ENCODE measurements around the gene SPATA31D4.
"Not testable (repeated sequence)": the region's sequence is repeated elsewhere in the genome, so short reads cannot be mapped to it uniquely, and the experiment has no call there.

Gene SPATA31D4

DNA sequence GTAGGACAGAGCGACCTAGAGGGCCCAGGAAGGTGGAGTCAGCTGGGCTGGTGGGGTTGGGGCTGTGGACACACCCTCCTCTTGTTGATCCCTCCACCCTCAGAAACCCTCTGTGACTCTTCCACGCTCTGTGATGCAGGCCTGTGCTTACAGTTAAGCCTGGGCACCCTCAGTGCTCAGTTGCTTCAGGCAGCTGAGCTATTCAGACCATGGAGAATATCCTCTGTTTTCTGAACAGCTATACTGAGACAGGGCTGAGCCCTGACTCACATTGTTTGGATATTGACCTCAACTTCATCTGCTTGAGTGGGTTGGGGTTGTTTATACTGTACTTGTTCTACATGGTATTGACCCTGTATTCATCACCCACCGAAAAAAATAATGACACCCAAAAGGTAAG lies at the start of gene SPATA31D4:
Gene SPATA31D4 (plus strand): TSS at position 124 of the 400 bp plus-strand sequence. CDS start 86 bp downstream, at position 210.
- not testable (repeated sequence) for DNase-seq

DNA sequence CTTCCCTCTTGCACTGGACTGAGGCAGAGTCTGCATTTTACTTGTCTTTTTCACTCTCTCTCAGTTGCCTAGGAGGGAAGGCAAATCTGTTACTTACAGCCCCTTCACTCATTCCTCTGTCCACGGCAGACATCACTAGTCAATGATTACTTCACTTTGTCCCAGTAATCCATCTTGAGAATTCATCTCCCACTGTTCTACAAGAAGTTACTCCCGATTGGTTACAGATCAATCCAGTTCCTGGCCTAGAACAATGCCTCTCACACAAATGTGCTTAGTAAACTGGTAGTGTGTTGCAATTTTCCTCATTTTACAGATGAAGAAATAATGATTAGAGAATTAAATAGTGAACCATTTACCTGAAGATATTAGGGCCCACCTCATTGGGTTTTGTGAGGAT lies 49.7 kb upstream of the SPATA31D4 start:
- DNase-seq: no peak

DNA sequence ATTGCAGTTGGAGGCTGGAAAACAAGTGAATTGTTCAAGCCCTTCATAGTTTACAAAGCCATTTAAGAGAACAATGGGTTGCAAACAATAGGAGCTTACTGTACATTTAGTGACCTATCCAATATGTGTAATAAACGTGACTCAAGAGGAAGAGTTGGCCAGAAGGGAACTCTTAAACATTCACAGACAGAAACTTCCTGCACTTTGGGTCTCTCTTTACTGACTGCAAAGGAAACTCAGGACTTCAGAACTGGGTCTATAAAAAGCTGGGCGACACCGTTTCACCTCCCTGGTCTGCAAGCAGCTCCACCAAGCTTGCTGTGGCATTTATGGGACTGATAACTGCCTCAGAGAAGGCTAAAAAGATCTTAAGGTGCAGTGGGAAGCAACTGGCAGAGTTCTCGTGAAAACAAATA lies 48.7 kb upstream of the SPATA31D4 start:
- DNase-seq: no peak

DNA sequence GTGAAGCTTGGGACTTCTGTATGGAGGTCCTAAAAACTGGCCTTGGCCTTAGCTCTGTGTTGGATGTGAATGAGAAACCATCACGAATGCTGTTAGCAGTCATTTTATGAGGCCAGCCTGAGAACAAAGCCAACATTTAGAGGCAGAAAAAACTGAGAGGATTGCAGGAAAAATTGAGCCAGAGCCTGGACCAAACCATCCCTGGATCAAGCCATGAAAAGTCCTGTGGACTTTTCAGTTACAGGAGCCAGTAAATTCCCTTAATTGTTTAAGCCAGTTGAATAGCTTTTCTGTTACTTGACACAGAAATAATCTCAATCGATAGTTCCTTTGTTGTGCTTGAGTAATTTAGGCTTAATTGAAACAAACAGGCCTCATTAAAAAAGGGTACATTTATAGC lies 42.6 kb upstream of the SPATA31D4 start:
- DNase-seq: no peak

DNA sequence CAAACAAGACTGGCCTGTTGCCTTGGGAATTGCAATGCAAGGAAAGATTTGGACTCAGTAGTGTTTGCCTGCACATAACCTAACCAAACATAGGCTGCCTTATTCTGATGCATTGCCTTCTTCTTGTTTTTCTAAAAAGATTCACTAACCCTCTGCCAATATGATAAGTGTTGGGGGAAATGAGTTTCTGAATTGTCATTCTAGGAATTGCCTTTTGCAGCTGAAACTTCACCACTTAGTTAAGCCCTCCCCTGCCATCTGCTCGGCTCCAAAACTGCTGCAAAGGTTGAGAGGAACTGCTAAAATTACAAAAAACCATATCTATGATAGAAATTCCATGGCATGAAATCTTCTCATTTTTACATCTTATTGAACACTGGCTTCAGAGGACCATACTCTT lies 41.6 kb upstream of the SPATA31D4 start:
- DNase-seq: no peak

DNA sequence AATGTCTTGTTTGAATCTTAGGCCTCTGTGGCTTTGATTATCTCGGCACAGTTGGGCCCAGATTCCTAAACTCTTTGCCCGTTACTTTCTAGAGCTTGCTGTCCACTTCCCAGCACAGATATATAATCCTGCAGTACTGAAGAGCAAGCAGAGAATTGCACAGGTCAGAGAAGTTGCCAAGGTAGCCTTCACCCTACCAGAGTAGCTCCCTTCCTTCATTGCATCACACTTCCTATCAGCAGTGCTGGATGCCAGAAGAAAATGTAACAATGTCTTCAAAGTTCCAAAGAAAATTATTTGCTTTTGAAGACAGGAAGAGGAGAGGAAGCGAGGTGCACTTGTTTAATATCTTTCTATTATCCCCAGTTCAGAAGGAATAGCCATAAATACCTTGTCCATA lies 38.1 kb upstream of the SPATA31D4 start:
- DNase-seq: no peak

DNA sequence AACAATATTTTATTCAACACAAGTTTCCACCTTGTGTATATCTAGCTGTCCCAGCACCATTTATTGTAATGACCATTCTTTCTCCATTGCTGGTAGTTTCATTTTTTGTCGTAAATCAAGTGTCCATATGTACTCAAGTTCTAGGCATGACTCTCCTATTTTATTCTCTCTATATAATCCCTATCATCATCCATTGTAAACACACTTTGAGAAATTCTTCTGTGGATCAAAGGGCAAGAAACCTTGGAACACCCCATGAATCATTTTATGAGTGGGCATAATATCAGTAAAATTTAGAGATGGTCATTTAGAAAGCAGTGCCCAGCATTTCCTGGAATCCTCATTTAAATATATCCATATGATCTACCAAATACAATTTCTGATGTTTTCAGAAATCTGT lies 35.8 kb upstream of the SPATA31D4 start:
- DNase-seq: no peak

DNA sequence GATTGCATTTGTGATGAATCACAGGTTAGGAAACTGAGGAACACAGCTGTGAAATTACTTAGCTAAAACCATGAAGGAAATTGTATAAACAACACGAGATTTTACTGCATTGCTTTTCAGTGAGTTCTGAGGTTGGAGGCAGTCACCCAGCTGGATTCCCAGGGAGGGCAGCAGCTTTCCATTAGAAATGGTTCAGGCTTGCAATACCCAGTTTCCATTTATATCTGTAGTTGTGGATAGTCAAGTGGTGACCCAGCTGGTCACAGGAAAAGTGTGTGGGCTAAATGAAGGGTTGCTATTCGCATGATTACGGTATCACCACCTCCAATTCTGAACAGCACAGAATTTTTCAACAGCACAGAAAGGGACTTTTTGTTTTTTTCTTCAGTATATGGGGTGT lies 34.3 kb upstream of the SPATA31D4 start:
- DNase-seq: no peak

DNA sequence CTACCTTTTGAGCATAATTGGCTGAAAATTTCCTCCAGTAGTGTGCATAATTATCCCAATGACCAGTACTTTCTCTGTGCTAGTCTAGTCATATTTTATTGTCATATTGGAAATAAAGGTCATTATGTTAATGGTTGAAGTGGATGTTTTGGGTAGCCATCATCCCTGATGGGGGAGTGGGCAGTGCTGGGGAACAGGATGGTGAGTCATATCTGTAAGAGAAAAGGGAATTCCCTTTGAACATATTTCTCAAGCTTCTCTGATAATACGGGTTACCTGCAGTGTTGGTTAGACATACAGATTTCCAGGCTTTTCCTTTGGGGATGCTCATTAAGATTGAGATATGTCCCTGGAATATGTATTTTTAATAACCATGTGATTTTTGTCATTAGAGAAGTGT lies 33.3 kb upstream of the SPATA31D4 start:
- DNase-seq: no peak

DNA sequence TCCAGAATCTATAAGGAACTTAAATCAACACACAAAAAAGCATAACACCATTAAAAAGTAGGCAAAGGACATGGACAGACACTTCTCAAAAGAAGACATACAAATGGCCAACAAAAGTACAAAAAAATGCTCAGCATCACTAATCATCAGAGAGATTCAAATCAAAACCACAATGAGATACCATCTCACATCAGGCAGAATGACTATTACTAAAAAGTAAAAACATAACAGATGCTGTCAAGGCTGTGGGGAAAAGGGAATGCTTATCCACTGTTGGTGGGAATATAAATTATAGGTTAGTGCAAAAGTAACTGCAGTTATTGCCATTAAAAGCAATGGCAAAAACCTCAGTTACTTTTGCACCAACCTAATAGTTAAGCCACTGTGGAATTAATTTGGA lies 32.2 kb upstream of the SPATA31D4 start:
- DNase-seq: no peak

DNA sequence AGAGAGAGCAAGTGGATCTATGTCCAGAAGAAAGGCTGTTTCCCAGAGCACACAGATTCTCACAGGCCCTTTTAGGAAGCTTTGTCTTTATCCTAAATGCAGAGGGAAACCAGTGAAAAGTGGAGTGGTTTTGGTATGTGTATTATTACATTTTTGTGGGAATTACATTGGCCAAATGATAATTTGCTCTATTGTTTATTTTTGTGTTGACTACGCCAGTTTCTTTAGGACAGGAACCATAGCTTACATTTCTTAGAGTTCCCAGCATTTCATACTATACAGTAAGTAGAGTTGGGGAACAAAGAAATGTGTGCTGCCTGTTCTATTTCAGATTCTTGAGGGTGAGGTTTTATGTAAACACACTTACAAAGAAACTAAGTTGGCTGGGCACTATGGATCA lies 29.4 kb upstream of the SPATA31D4 start:
- DNase-seq: no peak

DNA sequence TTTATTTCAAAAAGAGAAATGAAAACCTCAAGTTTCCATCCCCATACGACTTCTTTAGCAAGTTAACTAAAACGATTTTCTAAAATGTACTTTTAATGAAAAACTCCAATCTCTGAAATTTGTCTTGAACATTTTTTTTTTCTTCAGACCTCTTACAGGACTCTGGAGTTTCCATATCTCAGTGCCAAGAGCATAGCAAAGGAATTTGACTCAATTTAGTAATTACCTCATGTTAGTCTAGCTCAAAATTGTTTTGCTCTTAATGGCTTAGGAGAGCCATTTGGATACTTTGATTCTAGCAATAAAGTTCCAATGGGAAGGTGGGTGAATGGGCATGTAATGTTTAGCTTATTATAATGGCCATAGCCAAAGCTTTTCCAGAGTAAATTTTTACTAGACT lies 26.0 kb upstream of the SPATA31D4 start:
- no peak for DNase-seq

DNA sequence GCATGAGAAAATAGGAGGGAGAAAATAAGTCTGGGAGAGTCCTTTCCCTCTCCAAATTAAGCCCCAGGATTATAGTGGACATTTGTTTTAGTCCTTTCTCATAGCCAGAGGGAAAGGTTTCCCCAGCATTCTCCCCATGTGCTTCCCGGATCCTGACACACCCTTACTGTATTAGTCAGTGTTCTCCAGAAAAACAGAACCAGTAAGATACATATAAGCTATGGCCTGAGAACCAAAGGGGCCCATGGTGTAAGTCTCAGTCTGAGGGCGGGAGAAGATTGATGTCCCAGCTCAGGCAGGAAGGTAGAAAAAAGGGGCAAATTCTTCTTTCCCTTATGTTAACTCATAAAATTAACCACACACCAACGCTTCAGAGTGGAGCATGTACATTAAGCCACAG lies 25.6 kb upstream of the SPATA31D4 start:
- no peak for DNase-seq

DNA sequence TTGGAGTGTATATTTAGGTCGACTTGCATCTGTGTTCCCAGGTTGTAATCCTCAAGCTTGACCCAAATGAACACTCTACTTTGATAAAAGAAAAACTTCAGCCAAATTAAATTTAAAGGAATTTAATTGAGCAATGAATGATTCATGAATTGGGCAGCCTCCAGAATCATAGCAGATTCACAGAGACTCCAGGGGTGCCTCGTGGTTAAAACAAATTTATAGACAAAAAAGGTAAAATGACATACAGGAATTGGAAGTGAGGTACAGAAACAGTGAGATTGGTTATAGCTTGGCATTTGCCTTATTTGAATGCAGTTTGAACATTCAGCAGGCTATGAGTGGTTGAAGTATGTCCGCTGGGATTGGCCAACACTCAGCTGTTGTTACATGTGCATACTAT lies 21.6 kb upstream of the SPATA31D4 start:
- DNase-seq: no peak

DNA sequence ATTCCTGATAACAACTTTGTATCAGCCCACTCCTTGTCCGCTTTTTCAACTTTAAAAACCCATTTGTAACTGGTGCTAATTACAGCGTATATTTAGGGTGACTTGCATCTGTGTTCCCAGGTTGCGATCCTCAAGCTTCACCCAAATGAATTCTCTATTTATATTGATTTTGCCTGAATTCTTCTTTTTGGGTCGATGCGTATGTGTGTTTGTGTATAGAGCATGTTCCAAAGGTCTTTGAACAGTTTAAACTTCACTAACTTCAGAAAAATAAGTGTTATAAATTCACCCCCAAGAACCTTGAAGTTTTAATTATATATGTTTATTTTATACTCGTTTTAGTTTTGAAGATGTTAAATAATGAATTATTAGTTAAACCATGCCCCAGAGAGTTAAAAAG lies 16.1 kb upstream of the SPATA31D4 start:
- no peak for DNase-seq

DNA sequence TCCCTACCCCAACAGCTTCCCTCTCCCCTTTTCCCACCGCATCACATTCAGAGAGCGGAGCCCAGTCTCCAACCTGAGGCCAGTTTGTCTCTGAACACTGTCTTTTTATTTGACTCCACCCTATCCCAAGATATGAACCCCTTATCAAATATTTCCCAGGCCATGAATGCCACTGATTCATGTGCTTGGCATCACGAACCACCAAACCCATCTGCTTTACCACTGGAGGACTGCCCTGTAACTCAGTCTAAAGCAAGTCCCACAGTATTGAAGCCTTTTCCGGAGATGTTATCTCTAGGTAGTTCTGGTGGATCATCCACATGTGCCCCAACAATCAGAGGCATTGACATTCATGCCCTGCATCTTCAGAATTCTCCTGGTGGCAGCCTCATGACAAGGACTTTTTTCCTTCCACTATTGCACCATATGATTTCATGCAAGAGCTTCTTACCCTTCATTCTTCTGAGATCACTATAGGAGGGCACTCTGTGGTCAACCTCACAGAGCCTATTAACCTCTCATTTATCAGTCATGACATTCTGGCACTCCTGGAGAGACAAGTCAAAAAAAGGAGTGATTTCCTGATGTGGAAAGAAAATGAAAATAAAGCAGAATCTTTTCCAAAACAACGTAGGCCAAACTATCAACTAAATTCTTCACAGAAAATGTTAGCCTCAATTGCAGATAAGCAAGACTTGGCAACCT lies 12.3 kb upstream of the SPATA31D4 start:
- DNase-seq: no peak

DNA sequence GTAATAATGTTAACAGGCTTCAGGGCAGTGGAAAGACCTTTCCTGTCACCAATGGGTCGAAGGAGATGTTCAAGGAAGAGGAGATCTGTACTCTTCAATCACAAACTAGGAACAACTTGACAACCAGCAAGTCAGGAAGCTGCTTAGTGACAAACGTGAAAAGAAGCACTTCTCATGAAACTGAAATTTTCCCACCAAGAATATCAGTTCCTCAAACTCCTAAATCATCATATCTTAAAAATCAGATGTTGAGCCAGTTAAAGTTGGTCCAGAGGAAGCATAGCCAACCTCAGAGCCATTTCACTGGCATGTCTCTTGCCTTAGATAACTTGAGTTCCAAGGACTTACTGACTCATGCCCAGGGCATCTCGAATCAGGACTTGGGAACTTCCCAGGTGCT lies 9.7 kb upstream of the SPATA31D4 start:
- DNase-seq: not testable (repeated sequence)

DNA sequence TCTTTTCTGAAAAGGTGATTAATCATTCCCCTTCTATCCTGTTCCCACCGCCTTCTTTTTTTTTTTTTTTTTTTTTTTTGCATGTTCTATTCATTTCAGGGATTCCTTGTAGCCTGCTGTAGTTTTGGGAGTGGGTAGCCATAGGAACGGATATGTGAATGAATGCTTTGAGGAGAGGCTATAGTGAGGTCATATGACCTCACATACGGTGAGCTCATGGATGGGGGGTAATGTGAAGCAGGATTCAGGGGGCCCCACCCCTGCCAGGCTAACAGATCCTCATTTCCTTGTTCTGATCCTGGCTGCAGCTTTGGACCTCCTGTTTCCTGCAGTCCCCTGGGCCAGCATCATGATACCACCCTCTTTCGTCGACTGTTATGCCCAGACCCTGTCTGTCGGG lies 1.9 kb downstream of the SPATA31D4 start:
- not testable (repeated sequence) for DNase-seq

DNA sequence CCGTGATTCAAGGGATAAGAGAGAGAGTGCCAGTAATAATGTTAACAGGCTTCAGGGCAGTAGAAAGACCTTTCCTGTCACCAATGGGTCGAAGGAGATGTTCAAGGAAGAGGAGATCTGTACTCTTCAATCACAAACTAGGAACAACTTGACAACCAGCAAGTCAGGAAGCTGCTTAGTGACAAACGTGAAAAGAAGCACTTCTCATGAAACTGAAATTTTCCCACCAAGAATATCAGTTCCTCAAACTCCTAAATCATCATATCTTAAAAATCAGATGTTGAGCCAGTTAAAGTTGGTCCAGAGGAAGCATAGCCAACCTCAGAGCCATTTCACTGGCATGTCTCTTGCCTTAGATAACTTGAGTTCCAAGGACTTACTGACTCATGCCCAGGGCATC lies 5.3 kb downstream of the SPATA31D4 start:
- DNase-seq: not testable (repeated sequence)

DNA sequence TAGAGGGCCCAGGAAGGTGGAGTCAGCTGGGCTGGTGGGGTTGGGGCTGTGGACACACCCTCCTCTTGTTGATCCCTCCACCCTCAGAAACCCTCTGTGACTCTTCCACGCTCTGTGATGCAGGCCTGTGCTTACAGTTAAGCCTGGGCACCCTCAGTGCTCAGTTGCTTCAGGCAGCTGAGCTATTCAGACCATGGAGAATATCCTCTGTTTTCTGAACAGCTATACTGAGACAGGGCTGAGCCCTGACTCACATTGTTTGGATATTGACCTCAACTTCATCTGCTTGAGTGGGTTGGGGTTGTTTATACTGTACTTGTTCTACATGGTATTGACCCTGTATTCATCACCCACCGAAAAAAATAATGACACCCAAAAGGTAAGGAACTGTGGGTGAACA lies 15.2 kb downstream of the SPATA31D4 start, which contains the start of gene SPATA31D3:
Gene SPATA31D3 (plus strand): TSS at position 108 of the 400 bp plus-strand sequence. CDS start 86 bp downstream, at position 194.
- DNase-seq: not testable (repeated sequence)

DNA sequence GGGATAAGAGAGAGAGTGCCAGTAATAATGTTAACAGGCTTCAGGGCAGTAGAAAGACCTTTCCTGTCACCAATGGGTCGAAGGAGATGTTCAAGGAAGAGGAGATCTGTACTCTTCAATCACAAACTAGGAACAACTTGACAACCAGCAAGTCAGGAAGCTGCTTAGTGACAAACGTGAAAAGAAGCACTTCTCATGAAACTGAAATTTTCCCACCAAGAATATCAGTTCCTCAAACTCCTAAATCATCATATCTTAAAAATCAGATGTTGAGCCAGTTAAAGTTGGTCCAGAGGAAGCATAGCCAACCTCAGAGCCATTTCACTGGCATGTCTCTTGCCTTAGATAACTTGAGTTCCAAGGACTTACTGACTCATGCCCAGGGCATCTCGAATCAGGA lies 20.4 kb downstream of the SPATA31D4 start:
- not testable (repeated sequence) for DNase-seq

DNA sequence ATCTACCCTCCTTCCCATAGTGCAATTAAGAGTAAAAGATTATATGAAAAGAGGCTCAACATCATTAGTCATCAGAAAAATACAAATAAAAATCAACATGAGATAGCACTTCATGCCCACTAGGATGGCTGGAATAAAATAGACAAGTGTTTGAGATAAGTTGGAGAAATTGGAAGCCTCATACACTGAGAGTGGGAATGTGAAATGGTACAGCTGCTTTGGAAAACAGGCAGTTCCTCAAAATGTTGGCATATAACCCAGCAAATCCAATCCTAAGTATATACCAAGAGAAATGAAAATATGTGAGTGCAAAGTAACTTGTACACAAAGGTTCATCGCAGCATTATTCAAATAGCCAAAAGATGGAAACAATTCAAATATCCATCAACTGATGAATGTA lies 24.9 kb downstream of the SPATA31D4 start:
- DNase-seq: no peak

DNA sequence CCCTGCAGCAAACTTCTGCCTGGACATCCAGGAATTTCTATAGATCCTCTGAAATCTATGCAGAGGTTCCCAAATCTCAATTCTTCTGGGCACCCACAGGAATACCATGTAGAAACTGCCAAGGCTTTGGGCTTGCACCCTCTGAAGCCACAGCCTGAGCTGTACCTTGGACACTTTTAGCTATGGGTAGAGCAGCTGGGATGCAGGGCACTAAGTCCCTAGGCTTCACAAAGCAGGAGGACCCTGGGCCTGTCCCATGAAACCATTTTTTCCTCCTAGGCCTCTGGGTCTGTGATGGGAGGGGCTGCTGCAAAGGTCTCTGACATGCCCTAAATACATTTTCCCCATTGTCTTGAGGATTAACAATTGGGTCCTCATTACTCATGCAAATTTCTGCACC lies 27.4 kb downstream of the SPATA31D4 start:
- no peak for DNase-seq

DNA sequence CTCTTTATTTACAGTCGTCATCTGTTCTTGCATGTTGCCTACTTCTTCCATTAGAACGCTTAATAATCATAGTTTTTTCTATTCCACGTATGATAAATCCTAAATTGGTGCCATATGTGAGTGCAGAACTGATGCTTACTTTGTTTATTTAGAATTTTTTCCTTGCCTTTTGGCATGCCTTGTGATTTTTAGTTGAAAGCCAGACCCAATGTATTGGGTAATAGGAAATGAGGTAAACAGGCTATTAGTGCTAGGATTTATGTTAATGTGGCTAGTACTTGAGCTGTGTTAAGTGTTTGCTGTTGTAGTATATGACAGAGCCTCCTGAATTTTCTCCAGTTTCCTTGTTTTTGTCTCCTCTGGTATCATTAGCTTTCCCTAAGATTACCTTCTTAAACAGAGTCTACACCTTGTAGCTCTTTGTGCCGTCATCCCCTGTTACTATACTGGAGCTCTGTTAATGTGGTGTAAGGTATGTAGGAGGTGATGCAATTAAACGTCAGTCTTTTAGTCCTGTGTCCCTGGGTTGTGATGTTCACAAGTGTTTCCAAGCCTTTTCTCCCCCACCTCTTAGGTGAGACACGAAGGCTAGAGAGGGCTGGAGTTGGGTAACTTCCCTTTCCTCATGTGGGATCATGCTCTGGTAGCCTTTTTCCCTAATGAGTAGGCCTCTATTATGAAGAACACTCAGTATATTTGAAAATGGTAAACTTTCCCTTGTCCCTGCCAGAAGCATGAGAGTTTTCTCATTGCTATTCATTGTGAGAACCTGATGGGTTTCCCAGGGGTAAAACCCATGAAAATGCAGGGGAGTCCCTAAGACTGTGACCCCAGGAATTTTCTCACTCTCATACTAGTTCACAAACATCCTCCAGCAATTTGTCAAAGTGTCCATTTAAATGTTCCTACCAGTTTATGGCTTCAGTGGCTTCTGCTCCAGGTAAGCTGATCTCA lies 36.3 kb downstream of the SPATA31D4 start:
- no peak for DNase-seq
